Measurements from ENCODE around the gene PRLR.

DNA sequence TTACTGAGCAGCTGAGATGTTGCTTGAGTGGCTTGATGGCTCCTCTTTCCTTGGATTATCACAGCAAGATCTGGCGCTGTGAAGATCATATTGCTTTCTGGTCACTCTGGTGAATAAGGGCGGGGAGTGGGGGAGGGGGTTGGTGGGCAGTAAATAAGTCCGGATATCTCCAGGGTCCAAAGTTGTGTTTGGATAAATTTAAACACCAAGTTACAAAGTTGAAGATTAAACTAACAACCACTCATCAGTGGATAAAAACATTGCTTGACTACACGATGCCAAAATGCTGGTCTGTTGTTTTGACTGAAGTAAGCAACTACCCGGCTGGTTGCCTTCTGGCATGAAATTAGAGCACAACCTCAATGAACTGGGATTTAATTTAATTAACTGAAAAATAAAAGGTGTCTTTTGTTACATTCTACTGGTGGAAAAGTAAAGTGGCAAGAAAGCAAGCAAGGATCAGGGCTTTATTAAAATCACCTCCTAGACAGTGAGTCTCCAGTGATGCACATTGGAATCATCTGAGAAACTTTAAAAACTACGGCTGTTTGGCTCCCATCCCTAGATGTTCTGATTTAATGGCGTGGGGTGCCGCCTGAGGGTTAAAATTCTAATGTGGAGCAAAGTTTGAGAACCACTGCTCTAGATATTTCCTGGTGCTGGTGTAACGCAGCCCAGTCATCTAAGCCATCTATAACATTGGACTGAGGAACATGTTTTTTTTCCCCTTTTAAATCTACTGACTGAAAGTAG is 95.8 kb downstream of the PRLR start:
- TF ChIP-seq, protein P1, sequence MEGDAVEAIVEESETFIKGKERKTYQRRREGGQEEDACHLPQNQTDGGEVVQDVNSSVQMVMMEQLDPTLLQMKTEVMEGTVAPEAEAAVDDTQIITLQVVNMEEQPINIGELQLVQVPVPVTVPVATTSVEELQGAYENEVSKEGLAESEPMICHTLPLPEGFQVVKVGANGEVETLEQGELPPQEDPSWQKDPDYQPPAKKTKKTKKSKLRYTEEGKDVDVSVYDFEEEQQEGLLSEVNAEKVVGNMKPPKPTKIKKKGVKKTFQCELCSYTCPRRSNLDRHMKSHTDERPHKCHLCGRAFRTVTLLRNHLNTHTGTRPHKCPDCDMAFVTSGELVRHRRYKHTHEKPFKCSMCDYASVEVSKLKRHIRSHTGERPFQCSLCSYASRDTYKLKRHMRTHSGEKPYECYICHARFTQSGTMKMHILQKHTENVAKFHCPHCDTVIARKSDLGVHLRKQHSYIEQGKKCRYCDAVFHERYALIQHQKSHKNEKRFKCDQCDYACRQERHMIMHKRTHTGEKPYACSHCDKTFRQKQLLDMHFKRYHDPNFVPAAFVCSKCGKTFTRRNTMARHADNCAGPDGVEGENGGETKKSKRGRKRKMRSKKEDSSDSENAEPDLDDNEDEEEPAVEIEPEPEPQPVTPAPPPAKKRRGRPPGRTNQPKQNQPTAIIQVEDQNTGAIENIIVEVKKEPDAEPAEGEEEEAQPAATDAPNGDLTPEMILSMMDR (IDR thresholded peaks at IDR 0.05; ENCODE audit: poor library complexity), result no peak
- TF ChIP-seq EZH2 (IDR thresholded peaks at IDR 0.05; ENCODE audit: borderline replicate concordance), result no peak

All from hepatocyte (in vitro differentiated cells).